ENCODE data around the gene DNAJC13.

DNA sequence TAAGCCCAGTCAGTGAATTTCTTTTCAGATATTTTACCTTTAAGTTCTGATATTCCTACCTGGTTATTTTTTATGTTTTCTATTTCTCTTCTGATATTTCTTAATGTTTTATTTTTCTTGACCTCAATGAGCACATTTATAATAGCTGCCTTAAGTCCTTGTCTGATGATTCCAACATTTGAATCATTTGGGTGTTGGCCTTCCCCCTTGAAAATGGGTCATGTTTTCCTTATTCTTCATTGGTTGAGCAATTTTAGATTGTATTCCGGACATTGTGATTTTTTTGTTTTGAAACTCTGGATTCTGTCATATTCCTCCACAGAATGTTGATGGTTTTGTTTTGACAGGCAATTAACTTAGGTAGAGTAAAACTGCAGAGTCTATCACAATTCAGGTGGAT is 170.1 kb downstream of the DNAJC13 start:
- TF ChIP-seq GATA1 (IDR thresholded peaks at IDR 0.05; ENCODE audit: low read depth, low read length), result no peak
- TF ChIP-seq POLR2A (IDR thresholded peaks at IDR 0.05; ENCODE audit: low read length), result no peak

Measured in erythroblast (primary cell).